SU-DHL-6 (cell line): Measurements from ENCODE around the gene UNC119.

Experiments used
- H2AFZ ChIP-seq: fragments of 200-600 bp; sonication (generic); 2 replicates; pipeline ENCODE4 v1.6.1; 2014; ENCODE audit warnings: low read depth, mild to moderate bottlenecking, moderate library complexity, mixed read lengths, antibody characterized with exemption, low read length; ENCODE audit not compliant: severe bottlenecking
- H3F3A ChIP-seq: fragments of 200-600 bp; shearing (Covaris generic); 2 replicates; pipeline ENCODE4 v1.6.0; 2016; ENCODE audit warnings: antibody characterized with exemption, mild to moderate bottlenecking; ENCODE audit not compliant: insufficient read depth
- H3K27ac ChIP-seq: fragments of 200-600 bp; sonication (generic); 2 replicates; pipeline ENCODE4 v1.5.1; 2016; ENCODE audit warnings: low read depth, mild to moderate bottlenecking, low read length, moderate library complexity, mixed read lengths
- H3K27me3 ChIP-seq: fragments of 200-600 bp; sonication (generic), shearing (Covaris generic); 2 replicates; pipeline ENCODE4 v1.6.0; 2014; ENCODE audit warnings: mild to moderate bottlenecking, low read length
- H3K36me3 ChIP-seq: fragments of 200-600 bp; sonication (generic); 2 replicates; pipeline ENCODE4 v1.6.1; 2014; ENCODE audit warnings: mild to moderate bottlenecking, low read length, mixed read lengths
- H3K4me2 ChIP-seq: fragments of 300-600, 200-600 bp; shearing (Covaris generic), sonication (generic); 2 replicates; pipeline ENCODE4 v1.6.0; 2014; ENCODE audit warnings: low read length, low read depth, mild to moderate bottlenecking; ENCODE audit not compliant: poor library complexity, severe bottlenecking
- H3K4me3 ChIP-seq: fragments of 200-600 bp; sonication (generic); 2 replicates; pipeline ENCODE4 v1.5.1; 2014; ENCODE audit warnings: antibody characterized with exemption, low read length, mild to moderate bottlenecking, mixed read lengths; ENCODE audit not compliant: insufficient read depth, poor library complexity, severe bottlenecking
- H3K79me2 ChIP-seq: fragments of 200-600 bp; sonication (generic); 2 replicates; pipeline ENCODE4 v1.6.1; 2014; ENCODE audit warnings: mild to moderate bottlenecking, low read length, moderate library complexity; ENCODE audit not compliant: insufficient read depth
- H3K9ac ChIP-seq: fragments of 200-600 bp; sonication (generic); 2 replicates; pipeline ENCODE4 v1.7.0; 2014; ENCODE audit warnings: mild to moderate bottlenecking, low read length
- H3K9me2 ChIP-seq: fragments of 200-600 bp; sonication (generic); replicated peaks from 2 replicates; pipeline ENCODE4 v1.6.1; 2014; ENCODE audit warnings: low read length; ENCODE audit not compliant: insufficient read depth
- H3K9me3 ChIP-seq: fragments of 200-600 bp; sonication (generic); 2 replicates; pipeline ENCODE4 v1.6.1; 2014; ENCODE audit warnings: low read length, mixed read lengths; ENCODE audit not compliant: insufficient read depth
- H4K20me1 ChIP-seq: fragments of 200-600 bp; sonication (generic); 2 replicates; pipeline ENCODE4 v1.6.1; 2014; ENCODE audit warnings: low read depth, mild to moderate bottlenecking, antibody characterized with exemption, low read length, moderate library complexity, mixed read lengths
- CTCF ChIP-seq: fragments of 200-600 bp; sonication (generic); IDR thresholded peaks from one replicate; pipeline ENCODE4 v1.5.1; 2017; ENCODE audit warnings: antibody characterized with exemption, mild to moderate bottlenecking, low read length, moderate library complexity; ENCODE audit not compliant: insufficient read depth, poor library complexity, severe bottlenecking
- EZH2phosphoT487 ChIP-seq: fragments of 200-600 bp; sonication (generic), shearing (Covaris generic); conservative IDR thresholded peaks from 2 replicates; pipeline ENCODE4 v1.6.1; 2018; ENCODE audit warnings: mild to moderate bottlenecking, antibody characterized with exemption, low read length, moderate library complexity, mixed read lengths

UNC119 gene

GRCh38 chr17:28541439-28541838, 11.0 kb downstream of the UNC119 start:
- Histone ChIP-seq H3K4me3 (no peak overlapping the region), H3K79me2 (no peaks in the 10 kb centered on the region), H2AFZ (no peak overlapping the region), H3K27ac (no peak overlapping the region), H3K9me2 (no peaks in the 10 kb centered on the region), H3F3A (no peaks in the 10 kb centered on the region), H3K9ac (no peak overlapping the region), H4K20me1 (no peaks in the 10 kb centered on the region), H3K27me3 (no peaks in the 10 kb centered on the region), H3K9me3 (no peaks in the 10 kb centered on the region), H3K36me3 (no peaks in the 10 kb centered on the region), H3K4me2 (no peak overlapping the region)
- no peak for TF ChIP-seq CTCF

- Histone ChIP-seq H3K9ac (no peak overlapping the region), H3K9me2 (no peaks in the 10 kb centered on the region), H3K27me3 (no peaks in the 10 kb centered on the region), H4K20me1 (no peaks in the 10 kb centered on the region), H3K36me3 (no peaks in the 10 kb centered on the region), H3K27ac (no peak overlapping the region), H3F3A (no peaks in the 10 kb centered on the region), H3K9me3 (no peaks in the 10 kb centered on the region), H2AFZ (no peak overlapping the region), H3K79me2 (no peaks in the 10 kb centered on the region), H3K4me2 (no peak overlapping the region), H3K4me3 (no peak overlapping the region)
- TF ChIP-seq CTCF (no peak), EZH2phosphoT487 (no peak)
These were observed 12.2 kb downstream of the UNC119 start for GRCh38 chr17:28540231-28540630.

GRCh38 chr17:28538296-28538895, 14.0 kb downstream of the UNC119 start:
- no peak overlapping the region for H2AFZ ChIP-seq
- H3K27me3 ChIP-seq, result no peaks in the 10 kb centered on the region
- TF ChIP-seq CTCF (no peak), EZH2phosphoT487 (no peak)
- no peaks in the 10 kb centered on the region for H4K20me1 ChIP-seq
- no peak overlapping the region for H3K9ac ChIP-seq
- no peaks in the 10 kb centered on the region for H3K9me3 ChIP-seq
- H3K4me3 ChIP-seq, result no peak overlapping the region
- no peak overlapping the region for H3K4me2 ChIP-seq
- H3K27ac ChIP-seq, result no peak overlapping the region
- H3K9me2 ChIP-seq, result no peaks in the 10 kb centered on the region
- H3K36me3 ChIP-seq, result no peaks in the 10 kb centered on the region
- no peaks in the 10 kb centered on the region for H3F3A ChIP-seq
- no peaks in the 10 kb centered on the region for H3K79me2 ChIP-seq

GRCh38 chr17:28537219-28537610, 15.2 kb downstream of the UNC119 start:
- no peak overlapping the region for H2AFZ ChIP-seq
- no peaks in the 10 kb centered on the region for H4K20me1 ChIP-seq
- H3K9ac ChIP-seq, result no peak overlapping the region
- H3K4me2 ChIP-seq, result no peak overlapping the region
- no peaks in the 10 kb centered on the region for H3F3A ChIP-seq
- TF ChIP-seq EZH2phosphoT487 (no peak), CTCF (no peak)
- H3K9me2 ChIP-seq, result no peaks in the 10 kb centered on the region
- H3K27me3 ChIP-seq, result no peaks in the 10 kb centered on the region
- H3K79me2 ChIP-seq, result no peaks in the 10 kb centered on the region
- no peaks in the 10 kb centered on the region for H3K36me3 ChIP-seq
- H3K4me3 ChIP-seq, result no peak overlapping the region
- H3K9me3 ChIP-seq, result no peaks in the 10 kb centered on the region
- H3K27ac ChIP-seq, result no peak overlapping the region
